GM21737 (cell line): Measurements from ENCODE around the gene OR5T1.

Source experiments
- ATAC-seq: cut with Tn5 transposase; IDR thresholded peaks from one replicate; pipeline ENCODE4 v1.9.1; 2021; ENCODE audit warnings: mild to moderate bottlenecking, moderate library complexity; ENCODE audit not compliant: unreplicated experiment

Gene OR5T1

GRCh38 chr11:56273854-56274253, at the start of gene OR5T1:
OR5T1 (plus strand) TSS chr11:56274154; CDS start chr11:56275639, 1,485 bp downstream.
- ATAC-seq: no peak

- no peak for ATAC-seq
Measured at GRCh38 chr11:56234155-56234554, 39.8 kb upstream of the OR5T1 start, which contains the start of gene OR5T2. OR5T2 (minus strand) TSS chr11:56234255; CDS start chr11:56233062, 1,193 bp downstream.

GRCh38 chr11:56251954-56252353, 22.0 kb upstream of the OR5T1 start, which contains the start of gene OR5T3:
OR5T3 (plus strand) TSS chr11:56252254; CDS start chr11:56252254, 0 bp downstream.
- no peak for ATAC-seq

- ATAC-seq: no peak
Measured at GRCh38 chr11:56271092-56271491, 2.9 kb upstream of the OR5T1 start.

GRCh38 chr11:56292154-56292553, 18.2 kb downstream of the OR5T1 start, which contains the start of gene OR8H1:
OR8H1 (minus strand) TSS chr11:56292254; CDS start chr11:56291062, 1,192 bp downstream.
- ATAC-seq: no peak

GRCh38 chr11:56296898-56297297, 22.9 kb downstream of the OR5T1 start:
- ATAC-seq: no peak

- ATAC-seq: no peak
Measured at GRCh38 chr11:56307836-56308235, 33.9 kb downstream of the OR5T1 start.

GRCh38 chr11:56314844-56315243, 40.9 kb downstream of the OR5T1 start, which contains the start of gene OR8K3:
OR8K3 (plus strand) TSS chr11:56315144; CDS start chr11:56318307, 3,163 bp downstream.
- no peak for ATAC-seq
